Renal cortex interstitium (tissue), 11 donors: ENCODE results near the gene DSCAM. TPM values are rescaled to one million over a fixed set of nuclear protein-coding genes. Genes with fewer than 3 reads are reported as not detected.

Source experiments
- DNase-seq, 11 donors: peaks; one replicate each; pipeline ENCODE4 v3.0.0-alpha.2; 2013; ENCODE audit warnings: low read depth in 9 of 11, low spot score in 4 of 11; ENCODE audit errors: extremely low read depth in 1 of 11
- polyA plus RNA-seq, 3 donors: library from polyadenylated mRNA; unstranded; fragments of 120-200 nt; gene quantifications; one replicate each; pipeline ENCODE4 v1.2.1, GENCODE V29; 2013; ENCODE audit not compliant: insufficient read length in 3 of 3

The DSCAM gene
- polyA plus RNA-seq, 3 donors, result 0.11 TPM; not detected in 2

GRCh38 chr21:40587736-40588346 lies 259.1 kb downstream of the DSCAM start:
- no peak for DNase-seq

DNA sequence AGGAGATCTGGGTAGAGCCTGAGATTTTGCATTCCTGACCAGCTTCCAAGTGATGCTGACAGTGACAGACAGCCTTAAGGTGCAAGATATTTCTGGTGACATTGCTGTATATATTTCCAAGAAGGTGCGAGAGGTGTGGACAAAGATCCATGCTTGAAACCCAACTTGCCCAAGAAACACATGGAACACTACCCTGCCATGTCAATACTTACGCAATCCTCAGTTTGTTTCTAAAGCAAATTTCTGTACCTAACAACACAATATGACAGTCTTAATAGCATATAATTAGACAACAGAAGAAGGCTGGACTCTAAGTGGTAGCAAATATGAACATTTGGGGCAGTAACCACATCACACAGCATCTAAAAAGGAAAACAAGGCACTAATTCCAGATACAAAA lies 260.4 kb downstream of the DSCAM start:
- DNase-seq, result no peak

GRCh38 chr21:40577285-40578043 lies 269.5 kb downstream of the DSCAM start:
- DNase-seq, result no peak

DNA sequence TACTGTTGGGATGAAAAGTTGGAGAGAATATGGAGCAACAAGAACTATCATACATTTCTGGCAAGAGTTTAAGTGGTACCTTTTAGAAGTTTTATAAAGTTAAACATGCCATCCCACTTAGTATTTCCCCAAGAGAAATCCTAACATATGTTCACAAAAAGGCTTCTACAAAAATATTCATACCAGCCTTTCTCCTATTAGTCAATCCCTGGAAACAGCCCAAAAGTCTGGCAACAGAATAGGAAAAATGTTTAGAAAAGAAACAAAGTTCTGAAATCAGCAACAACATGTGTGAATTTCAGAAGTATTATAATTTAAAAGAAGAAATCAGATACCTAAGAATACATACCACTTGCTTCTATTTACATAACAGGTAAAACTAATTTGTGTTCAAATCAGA lies 271.0 kb downstream of the DSCAM start:
- DNase-seq, result no peak

- DNase-seq, result no peak
Measured at GRCh38 chr21:40569357-40569756, 277.6 kb downstream of the DSCAM start.

DNA sequence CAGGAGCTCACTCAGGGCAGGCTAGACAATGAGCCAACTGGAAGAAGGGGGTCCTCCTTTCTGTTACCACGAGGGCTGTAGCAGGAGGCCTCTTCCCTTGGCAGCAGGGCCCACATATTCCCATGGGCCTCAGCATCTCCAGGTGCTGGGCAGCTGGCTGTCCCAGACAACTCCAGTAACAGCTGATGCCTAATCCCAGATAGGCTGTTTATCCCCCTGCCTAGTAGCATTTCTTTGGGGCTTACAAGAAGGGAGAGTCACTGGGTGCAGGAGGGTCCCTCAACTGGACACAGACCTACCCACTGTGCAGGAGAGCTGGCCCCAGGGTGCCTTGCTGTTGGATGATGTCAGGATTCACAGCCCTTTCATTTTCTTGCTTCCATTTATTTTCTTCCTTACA lies 278.2 kb downstream of the DSCAM start:
- no peak for DNase-seq

DNA sequence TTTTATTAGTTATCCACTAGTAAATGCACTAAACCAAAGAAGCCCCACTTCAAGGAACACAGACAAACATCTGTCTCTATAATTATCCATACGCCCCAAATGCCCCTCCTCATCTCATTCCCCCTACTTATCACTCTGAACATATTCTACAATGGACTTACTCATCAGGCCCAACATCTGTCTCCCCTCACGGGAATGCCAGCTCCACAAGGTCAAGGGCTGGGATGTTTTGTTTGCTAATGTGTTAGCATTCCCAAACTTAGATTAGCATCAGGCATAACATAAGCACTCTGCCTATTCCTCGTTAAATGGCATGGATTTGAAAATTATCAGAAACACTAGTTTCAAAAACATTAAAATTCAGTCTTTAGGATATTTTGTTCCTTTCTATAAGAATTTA lies 279.5 kb downstream of the DSCAM start:
- DNase-seq, result no peak

DNA sequence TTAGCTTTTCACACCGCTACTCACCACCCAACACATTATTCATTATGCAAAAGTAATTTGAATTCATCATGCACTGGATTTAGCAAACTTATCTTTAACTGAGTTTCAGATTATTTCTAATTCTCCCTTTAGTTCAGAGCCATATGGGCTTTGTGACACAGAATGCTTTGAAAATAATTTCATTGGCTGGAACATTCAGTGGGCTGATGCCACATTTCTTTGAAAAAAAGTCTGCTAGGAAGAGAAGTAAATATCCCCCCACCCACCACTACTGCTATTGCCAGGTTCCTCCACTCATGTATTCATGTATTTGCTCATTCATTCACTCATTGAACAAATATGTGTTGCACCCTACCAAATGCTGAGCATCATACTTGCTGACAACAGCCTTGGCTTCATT lies 280.5 kb downstream of the DSCAM start:
- no peak for DNase-seq

DNA sequence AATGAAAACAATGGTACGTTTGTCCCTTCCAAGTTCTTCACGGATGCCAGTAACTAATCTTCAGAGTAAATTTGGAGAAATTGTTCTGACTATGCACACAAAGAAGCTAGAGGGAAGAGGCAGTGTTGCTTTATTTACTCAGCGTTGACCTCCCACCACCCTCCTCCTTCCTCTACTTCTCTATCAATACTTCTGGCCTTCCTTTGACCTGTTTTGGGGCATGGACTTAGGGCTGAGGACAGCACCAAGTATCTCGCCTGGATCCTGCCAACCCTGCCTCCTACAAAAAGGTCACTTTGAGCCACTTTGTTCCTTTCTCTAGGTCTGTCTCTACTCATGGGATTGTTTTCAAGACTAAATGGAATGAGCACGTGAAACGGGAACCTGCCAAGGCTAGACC lies 282.6 kb downstream of the DSCAM start:
- DNase-seq, result no peak

GRCh38 chr21:40563900-40564299 lies 283.1 kb downstream of the DSCAM start:
- DNase-seq, result no peak

DNA sequence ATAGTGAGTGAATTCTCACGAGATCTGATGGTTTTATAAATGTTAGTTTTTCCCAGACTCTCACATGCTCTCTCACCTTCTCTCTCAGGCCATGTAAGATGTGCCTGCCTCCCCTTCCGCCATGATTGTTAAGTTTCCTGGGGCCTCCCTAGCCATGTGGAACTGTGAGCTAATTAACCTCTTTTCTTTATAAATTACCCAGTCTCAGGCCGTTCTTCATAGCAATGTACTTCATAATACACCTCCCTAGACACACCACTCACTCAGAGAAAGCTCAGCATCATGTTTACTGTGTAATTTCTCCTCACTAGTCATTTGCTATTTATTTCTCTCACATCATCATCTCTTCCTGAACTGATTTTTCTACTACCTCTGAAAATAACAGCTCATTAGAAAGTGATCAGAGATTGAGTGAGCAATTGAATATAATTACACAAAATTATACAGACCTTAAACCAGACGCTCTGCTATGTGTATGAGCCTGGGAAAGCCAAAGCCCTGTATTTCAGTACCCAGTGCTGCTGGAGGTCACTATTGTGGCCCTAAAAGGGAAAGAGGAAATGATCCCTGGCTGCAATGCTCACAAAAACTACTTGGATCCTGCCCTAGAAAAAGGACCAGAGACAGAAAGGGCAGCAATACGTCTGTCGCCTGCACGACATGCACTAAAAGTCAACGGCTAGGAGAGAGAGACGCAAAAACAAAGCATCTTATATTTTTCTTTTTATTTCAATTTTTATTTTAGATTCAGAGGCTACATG lies 284.5 kb downstream of the DSCAM start:
- DNase-seq, result no peak

- DNase-seq, result no peak
Measured at GRCh38 chr21:40556442-40556968, 290.5 kb downstream of the DSCAM start.

DNA sequence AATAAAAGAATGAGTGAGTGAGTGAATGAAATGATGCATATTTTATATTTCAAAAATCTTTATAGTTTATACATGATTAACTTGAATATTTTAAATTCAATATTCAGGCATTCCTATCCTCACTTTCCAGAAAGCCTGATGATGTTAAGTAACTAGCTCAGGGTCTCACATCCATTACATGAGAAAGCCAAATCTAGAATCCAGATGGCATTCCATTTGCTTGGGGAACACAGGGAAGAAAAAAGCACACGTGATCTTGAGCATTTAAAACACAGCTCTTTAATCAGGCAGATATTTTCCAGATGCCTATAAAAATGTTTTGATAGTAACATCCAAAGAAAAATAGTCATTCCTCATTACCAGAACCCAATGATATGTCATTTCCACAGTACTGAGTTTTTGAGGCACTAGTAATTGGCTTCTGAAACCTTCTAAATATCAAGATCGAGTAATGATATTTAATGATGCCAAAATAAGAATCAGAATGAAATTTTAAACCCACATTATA lies 291.9 kb downstream of the DSCAM start:
- DNase-seq, result no peak

- DNase-seq, result no peak
Measured at GRCh38 chr21:40553781-40554180, 293.2 kb downstream of the DSCAM start.

DNA sequence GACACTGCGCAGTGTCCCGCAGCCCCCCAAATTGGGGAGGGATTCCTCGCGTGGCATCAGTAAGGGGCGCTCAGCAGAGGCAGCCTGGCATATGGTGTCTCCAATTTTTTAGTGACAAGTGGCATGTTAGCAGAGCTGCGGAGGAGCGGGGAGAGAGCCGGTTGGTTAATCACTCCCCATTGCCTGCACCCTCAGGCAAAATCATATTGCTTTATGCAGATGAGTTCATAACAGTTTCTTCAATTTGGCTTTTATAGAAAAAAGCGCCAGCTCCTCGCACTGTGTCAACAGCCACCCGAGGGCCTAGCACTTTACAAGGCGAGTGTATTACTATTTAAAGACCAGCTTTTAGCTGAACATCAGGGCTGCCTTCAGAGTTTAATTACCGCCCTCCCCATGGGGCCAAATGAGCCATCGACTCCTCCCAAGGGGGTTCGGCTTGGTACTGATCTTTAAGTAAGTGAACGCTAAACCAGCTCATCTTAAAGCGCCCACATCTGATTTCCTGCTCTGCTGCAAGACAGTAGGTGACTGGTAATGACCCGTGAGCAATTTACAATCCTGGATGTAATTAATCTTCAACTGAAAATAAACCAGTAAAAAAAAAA lies 298.9 kb downstream of the DSCAM start:
- DNase-seq, result no peak

GRCh38 chr21:40546647-40547046 lies 300.3 kb downstream of the DSCAM start:
- no peak for DNase-seq

GRCh38 chr21:40540216-40540615 lies 306.7 kb downstream of the DSCAM start:
- no peak for DNase-seq

- no peak for DNase-seq
Measured at GRCh38 chr21:40534886-40535285, 312.1 kb downstream of the DSCAM start.

DNA sequence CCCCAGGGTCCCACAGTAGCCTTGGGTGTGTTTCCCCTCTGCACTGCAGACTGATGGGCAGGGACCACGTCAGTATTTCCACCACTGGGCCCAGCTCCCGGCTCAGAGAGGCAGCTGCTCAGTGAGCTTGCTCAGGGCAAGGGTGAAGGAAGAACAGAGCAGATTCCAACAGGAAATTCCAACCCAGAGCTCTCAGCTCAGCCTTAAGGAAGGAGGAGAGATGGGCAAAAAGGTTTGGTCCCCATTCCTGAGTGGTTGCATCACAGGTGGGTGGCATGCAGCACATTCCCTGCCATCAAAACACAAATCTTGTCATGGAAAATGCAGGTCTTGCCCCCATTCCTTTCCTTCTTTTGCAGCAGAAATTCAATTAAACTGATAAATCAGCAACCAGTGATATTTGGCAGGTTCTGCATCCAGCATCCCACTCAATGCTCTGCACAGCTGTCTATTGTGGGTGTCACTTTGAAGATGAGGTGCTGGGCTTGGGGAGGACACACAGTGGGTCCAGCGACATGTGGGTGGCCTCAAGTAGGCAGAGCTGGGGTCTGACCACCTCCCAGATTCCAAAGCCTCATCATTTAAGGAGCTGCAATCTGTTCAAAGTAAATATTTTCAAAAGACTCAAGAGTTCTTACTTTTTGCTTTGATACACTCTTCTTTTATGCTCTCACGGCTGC lies 315.4 kb downstream of the DSCAM start:
- no peak for DNase-seq
